Gastroesophageal sphincter (tissue), 4 donors: ENCODE results near the gene CABP2. TPM values are rescaled to one million over a fixed set of nuclear protein-coding genes. Genes with fewer than 3 reads are reported as not detected.
"Not testable (repeated sequence)": the region's sequence is repeated elsewhere in the genome, so short reads cannot be mapped to it uniquely, and the experiment has no call there.

Experiments used
- ATAC-seq: fragments of 150-250 bp; one replicate; pipeline ENCODE4 v1.9.1; 2016; ENCODE audit warnings: mild to moderate bottlenecking, moderate library complexity
- H3K27ac ChIP-seq, 4 donors: fragments of 200-600 bp; sonication (generic) in 3 of 4; 1 replicate in 3 of 4; 2 replicates in 1 of 4; pipeline ENCODE4 v1.5.1; 2016 to 2019
- H3K27me3 ChIP-seq: fragments of 200-600 bp; sonication (generic); one replicate; pipeline ENCODE4 v1.5.1; 2019
- H3K36me3 ChIP-seq, 2 donors: fragments of 200-600 bp; sonication (generic); one replicate each; pipeline ENCODE4 v1.5.1; 2019; ENCODE audit warnings: control low read depth in 1 of 2
- H3K4me1 ChIP-seq, 3 donors: fragments of 200-600 bp; sonication (generic); 1 replicate in 2 of 3; 2 replicates in 1 of 3; pipeline ENCODE4 v1.5.1; 2016 to 2019; ENCODE audit warnings: control low read depth in 2 of 3
- H3K4me3 ChIP-seq, 2 donors: fragments of 200-600 bp; sonication (generic); one replicate each; pipeline ENCODE4 v1.5.1; 2019; ENCODE audit warnings: mild to moderate bottlenecking in 1 of 2, moderate library complexity in 1 of 2
- H3K9me3 ChIP-seq, 3 donors: fragments of 200-600 bp; sonication (generic); one replicate each; pipeline ENCODE4 v1.5.1; 2017 to 2019; ENCODE audit warnings: control low read depth in 2 of 3
- CTCF ChIP-seq, 4 experiments: fragments of 200-600 bp in 2 of 4; fragments of 450-650 bp in 2 of 4; sonication (generic) in 1 of 4; IDR thresholded peaks; one replicate each; pipeline ENCODE4 v1.5.1; 2017 to 2019; ENCODE audit warnings: antibody characterized with exemption in 4 of 4, mild to moderate bottlenecking in 2 of 4, moderate library complexity in 2 of 4
- EP300 ChIP-seq: sonication (generic); formaldehyde crosslinking; IDR thresholded peaks from one replicate; pipeline ENCODE4 v1.6.1; 2017; ENCODE audit warnings: antibody characterized with exemption, mild to moderate bottlenecking
- POLR2A ChIP-seq, 2 donors: fragments of 450-650 bp; IDR thresholded peaks; one replicate each; pipeline ENCODE4 v1.6.1; 2017; ENCODE audit warnings: antibody characterized with exemption in 2 of 2, mild to moderate bottlenecking in 2 of 2, moderate library complexity in 1 of 2
- POLR2AphosphoS5 ChIP-seq: sonication (generic); formaldehyde crosslinking; IDR thresholded peaks from one replicate; pipeline ENCODE4 v1.6.1; 2017; ENCODE audit warnings: antibody characterized with exemption
- WGBS, 2 donors: methylation state at CpG; one replicate each; pipeline ENCODE4 v1.1.5; 2018; ENCODE audit warnings: low coverage in 1 of 2; 5-methylcytosine and 5-hydroxymethylcytosine counted together
- total RNA-seq, 4 donors: library from RNA; depleted of rRNA; stranded (reverse); fragments of >200 nt; gene quantifications; one replicate each; pipeline ENCODE4 v1.1.0, GENCODE V29; 2016

The CABP2 gene
- total RNA-seq, 4 donors from 2014 or later, result not detected

GRCh38 chr11:67564230-67564629 is 41.0 kb upstream of the CABP2 start:
- H3K27me3 ChIP-seq, result peaks cover 6% of the 10 kb centered on the region
- no peak overlapping the region for H3K27ac ChIP-seq
- H3K36me3 ChIP-seq, result no peaks in the 10 kb centered on the region
- WGBS, 2 donors, result 84 to 100% methylated on average over 1 to 4 of the region's 4 CpGs
- H3K4me1 ChIP-seq, result peaks cover 0 to 18% (median 0%) of the 10 kb centered on the region in 3 donors
- no peaks in the 10 kb centered on the region for H3K9me3 ChIP-seq
- TF ChIP-seq CTCF (IDR thresholded peaks at IDR 0.05) (no peak), POLR2A (IDR thresholded peaks at IDR 0.05) (no peak), POLR2AphosphoS5 (no peak), EP300 (no peak)
- no peak overlapping the region for H3K4me3 ChIP-seq
- no peak for ATAC-seq

GRCh38 chr11:67563705-67564114 is 40.5 kb upstream of the CABP2 start:
- H3K36me3 ChIP-seq, H3K27ac ChIP-seq, H3K4me3 ChIP-seq, H3K9me3 ChIP-seq: not testable (repeated sequence)
- WGBS, 2 donors, result 71 to 81% methylated on average over 7 to 8 of the region's 11 CpGs
- peak; percentile 51 for ATAC-seq
- Histone ChIP-seq H3K4me1 (peaks cover 0 to 18% (median 0%) of the 10 kb centered on the region in 3 donors), H3K27me3 (peaks cover 12% of the 10 kb centered on the region)

- 59 to 66% methylated on average over 10 of the region's 10 CpGs for WGBS, 2 donors
- Histone ChIP-seq H3K27ac (no peak overlapping the region), H3K9me3 (no peaks in the 10 kb centered on the region), H3K36me3 (no peaks in the 10 kb centered on the region), H3K4me3 (no peak overlapping the region), H3K4me1 (peaks cover 0 to 18% (median 0%) of the 10 kb centered on the region in 3 donors), H3K27me3 (peaks cover 15% of the 10 kb centered on the region)
- no peak for ATAC-seq
- no peak for TF ChIP-seq POLR2AphosphoS5
- TF ChIP-seq CTCF (IDR thresholded peaks at IDR 0.05), result no peak
- TF ChIP-seq POLR2A (IDR thresholded peaks at IDR 0.05), result no peak
- TF ChIP-seq EP300, result no peak
Measured at GRCh38 chr11:67562963-67563704, 39.9 kb upstream of the CABP2 start.

- TF ChIP-seq EP300 (no peak), CTCF (IDR thresholded peaks at IDR 0.05) (no peak), POLR2AphosphoS5 (no peak), POLR2A (IDR thresholded peaks at IDR 0.05) (no peak)
- WGBS, 2 donors, result 37 to 80% methylated on average over 3 to 10 of the region's 10 CpGs
- no peak overlapping the region for H3K4me3 ChIP-seq
- H3K27ac ChIP-seq, result no peak overlapping the region
- H3K27me3 ChIP-seq, result peaks cover 15% of the 10 kb centered on the region
- H3K36me3 ChIP-seq, result no peaks in the 10 kb centered on the region
- ATAC-seq, result no peak
- H3K4me1 ChIP-seq, result peaks cover 0 to 18% (median 0%) of the 10 kb centered on the region in 3 donors
- H3K9me3 ChIP-seq, result no peaks in the 10 kb centered on the region
Measured at GRCh38 chr11:67561971-67562619, 38.8 kb upstream of the CABP2 start.

GRCh38 chr11:67558084-67558772 is 35.0 kb upstream of the CABP2 start:
- Histone ChIP-seq H3K27me3 (peaks cover 15% of the 10 kb centered on the region), H3K4me3 (no peak overlapping the region), H3K27ac (no peak overlapping the region), H3K9me3 (no peaks in the 10 kb centered on the region), H3K36me3 (no peaks in the 10 kb centered on the region), H3K4me1 (peaks cover 0 to 8% (median 0%) of the 10 kb centered on the region in 3 donors)
- WGBS, 2 donors, result 56 to 83% methylated on average over 7 to 15 of the region's 19 CpGs
- TF ChIP-seq POLR2AphosphoS5, result no peak
- TF ChIP-seq EP300, result no peak
- TF ChIP-seq POLR2A (IDR thresholded peaks at IDR 0.05), result no peak
- no peak for TF ChIP-seq CTCF (IDR thresholded peaks at IDR 0.05)
- ATAC-seq, result no peak
